Measurements from ENCODE around the gene MFSD11.
"Not testable (repeated sequence)": the region's sequence is repeated elsewhere in the genome, so short reads cannot be mapped to it uniquely, and the experiment has no call there.

MFSD11 gene

DNA sequence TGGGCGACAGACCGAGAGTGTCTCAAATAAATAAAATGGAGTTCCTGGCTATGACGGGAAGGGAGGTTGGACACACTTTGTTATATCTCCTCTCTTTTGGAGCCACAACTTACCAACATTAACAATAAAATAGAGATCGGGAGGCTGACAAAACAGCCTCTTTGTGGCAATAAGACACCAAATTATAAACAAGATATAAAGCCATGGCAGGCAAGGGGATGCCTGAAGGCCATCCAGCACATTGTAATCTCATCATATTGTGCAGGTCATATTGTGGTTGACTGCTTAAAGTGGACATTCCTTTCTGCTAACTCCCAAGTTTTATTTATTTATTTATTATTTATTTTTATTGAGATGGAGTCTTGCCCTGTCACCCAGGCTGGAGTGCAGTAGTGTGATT is 70.4 kb downstream of the MFSD11 start:
- no peaks in the 10 kb centered on the region for H3K36me3 ChIP-seq (ENCODE audit: insufficient read depth, low read length)
- no peaks in the 10 kb centered on the region for H3K9me3 ChIP-seq (ENCODE audit: low read depth, low read length)
- no peak overlapping the region for H3K9ac ChIP-seq (ENCODE audit: insufficient read length)
- TF ChIP-seq EZH2 (IDR thresholded peaks at IDR 0.05) (no peak), FOXP2 (optimal IDR thresholded peaks at IDR 0.05; ENCODE audit: control extremely low read depth, extremely low read length, insufficient read depth) (no peak), POLR2AphosphoS5 (IDR thresholded peaks at IDR 0.05; ENCODE audit: borderline replicate concordance, low read depth, low read length) (no peak)
- H3K4me3 ChIP-seq = no peak overlapping the region
- no peak for DNase-seq (ENCODE audit: low read depth, low spot score)
- no peak overlapping the region for H3K27ac ChIP-seq

DNA sequence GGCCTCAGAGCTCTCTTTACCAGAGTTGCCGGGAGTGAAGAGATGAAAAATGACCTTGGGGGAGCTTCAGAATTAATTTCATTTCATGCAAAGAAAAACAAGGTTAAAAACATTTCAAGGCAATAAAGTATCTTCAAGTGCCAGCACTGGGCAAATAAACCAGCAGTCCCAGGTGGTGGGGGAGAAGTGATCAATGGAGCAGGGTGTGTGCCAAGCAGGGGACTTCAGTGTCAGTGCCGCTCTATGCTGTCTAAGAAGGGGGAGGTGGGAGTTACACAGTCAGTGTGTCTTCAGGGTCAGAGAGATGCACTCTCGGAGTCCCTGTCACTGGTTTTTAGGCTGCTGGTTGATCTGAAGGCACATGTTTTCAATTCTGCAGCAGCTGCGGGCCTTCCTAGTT is 73.0 kb downstream of the MFSD11 start:
- Histone ChIP-seq H3K9ac (ENCODE audit: insufficient read length) (no peak overlapping the region), H3K9me3 (ENCODE audit: low read depth, low read length) (no peaks in the 10 kb centered on the region), H3K36me3 (ENCODE audit: insufficient read depth, low read length) (no peaks in the 10 kb centered on the region), H3K27ac (no peak overlapping the region), H3K4me3 (no peak overlapping the region)
- no peak for DNase-seq (ENCODE audit: low read depth, low spot score)
- no peak for TF ChIP-seq EZH2 (IDR thresholded peaks at IDR 0.05)
- TF ChIP-seq FOXP2 (optimal IDR thresholded peaks at IDR 0.05; ENCODE audit: control extremely low read depth, extremely low read length, insufficient read depth) = no peak
- TF ChIP-seq POLR2AphosphoS5 (IDR thresholded peaks at IDR 0.05; ENCODE audit: borderline replicate concordance, low read depth, low read length) = no peak

DNA sequence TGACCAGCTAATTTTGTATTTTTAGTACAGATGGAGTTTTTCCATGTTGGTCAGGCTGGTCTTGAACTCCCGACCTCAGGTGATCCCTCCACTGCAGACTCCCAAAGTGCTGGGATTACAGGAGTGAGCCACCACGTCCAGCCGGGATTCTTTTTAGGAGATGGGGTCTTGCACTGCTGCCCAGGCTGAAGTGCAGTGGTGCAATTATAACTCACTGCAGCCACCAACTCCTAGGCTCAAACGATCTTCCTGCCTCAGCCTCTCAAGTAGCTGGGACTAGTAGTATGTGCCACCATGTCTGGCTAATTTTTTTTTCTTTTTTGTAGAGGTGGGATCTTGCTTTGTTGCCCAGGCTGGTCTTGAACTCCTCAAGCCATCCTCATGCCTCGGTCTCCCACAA is 73.9 kb downstream of the MFSD11 start:
- H3K36me3 ChIP-seq (ENCODE audit: insufficient read depth, low read length) = no peaks in the 10 kb centered on the region
- H3K9ac ChIP-seq (ENCODE audit: insufficient read length) = no peak overlapping the region
- no peak for TF ChIP-seq EZH2 (IDR thresholded peaks at IDR 0.05)
- no peak for TF ChIP-seq FOXP2 (optimal IDR thresholded peaks at IDR 0.05; ENCODE audit: control extremely low read depth, extremely low read length, insufficient read depth)
- no peak for TF ChIP-seq POLR2AphosphoS5 (IDR thresholded peaks at IDR 0.05; ENCODE audit: borderline replicate concordance, low read depth, low read length)
- H3K4me3 ChIP-seq = no peak overlapping the region
- H3K9me3 ChIP-seq (ENCODE audit: low read depth, low read length) = no peaks in the 10 kb centered on the region
- DNase-seq (ENCODE audit: low read depth, low spot score) = no peak
- no peak overlapping the region for H3K27ac ChIP-seq

DNA sequence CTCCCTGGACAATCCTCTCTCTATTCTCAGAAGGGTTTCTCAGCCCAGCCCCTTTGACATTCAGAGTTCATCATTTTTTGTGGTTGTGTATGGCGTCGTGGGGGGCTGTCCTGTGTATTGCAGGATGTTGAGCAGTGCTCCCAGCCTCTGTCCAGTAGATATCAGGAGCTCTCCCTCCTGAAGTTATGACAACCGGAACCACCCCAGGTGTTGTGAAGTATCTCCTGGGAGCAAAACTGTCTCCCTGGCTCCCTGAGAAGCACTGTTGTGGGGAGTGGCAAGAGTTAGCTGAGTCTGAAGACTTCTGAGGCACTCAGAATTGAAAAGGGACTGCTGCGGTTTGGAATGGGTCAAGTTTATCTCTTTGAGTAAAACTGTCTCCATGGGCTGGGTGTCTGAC is 74.3 kb downstream of the MFSD11 start:
- no peak for DNase-seq (ENCODE audit: low read depth, low spot score)
- no peaks in the 10 kb centered on the region for H3K9me3 ChIP-seq (ENCODE audit: low read depth, low read length)
- TF ChIP-seq POLR2AphosphoS5 (IDR thresholded peaks at IDR 0.05; ENCODE audit: borderline replicate concordance, low read depth, low read length) (no peak), EZH2 (IDR thresholded peaks at IDR 0.05) (no peak), FOXP2 (optimal IDR thresholded peaks at IDR 0.05; ENCODE audit: control extremely low read depth, extremely low read length, insufficient read depth) (no peak)
- no peak overlapping the region for H3K4me3 ChIP-seq
- H3K36me3 ChIP-seq (ENCODE audit: insufficient read depth, low read length) = no peaks in the 10 kb centered on the region
- H3K9ac ChIP-seq (ENCODE audit: insufficient read length) = no peak overlapping the region
- H3K27ac ChIP-seq = no peak overlapping the region

DNA sequence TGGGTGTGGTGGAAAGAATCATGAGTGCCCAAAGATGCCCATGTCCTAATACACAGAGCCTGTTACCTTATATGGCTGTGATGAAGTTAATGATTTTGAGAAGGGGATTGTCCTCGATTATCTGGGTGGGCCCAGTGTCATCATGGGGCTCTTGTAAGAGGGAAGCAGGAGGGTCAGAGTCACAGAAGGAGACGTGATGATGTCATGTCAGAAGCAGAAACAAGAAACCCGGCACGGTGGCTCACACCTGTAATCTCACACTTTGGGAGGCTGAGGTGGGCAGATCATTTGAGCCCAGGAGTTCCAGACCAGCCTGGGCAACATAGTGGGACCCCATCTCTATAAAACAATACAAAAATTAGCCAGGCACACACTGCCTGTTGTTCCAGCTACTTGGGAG is 75.0 kb downstream of the MFSD11 start:
- no peak for DNase-seq (ENCODE audit: low read depth, low spot score)
- Histone ChIP-seq H3K9me3 (ENCODE audit: low read depth, low read length) (no peaks in the 10 kb centered on the region), H3K9ac (ENCODE audit: insufficient read length) (no peak overlapping the region), H3K4me3 (no peak overlapping the region), H3K27ac (no peak overlapping the region), H3K36me3 (ENCODE audit: insufficient read depth, low read length) (no peaks in the 10 kb centered on the region)
- no peak for TF ChIP-seq POLR2AphosphoS5 (IDR thresholded peaks at IDR 0.05; ENCODE audit: borderline replicate concordance, low read depth, low read length)
- TF ChIP-seq FOXP2 (optimal IDR thresholded peaks at IDR 0.05; ENCODE audit: control extremely low read depth, extremely low read length, insufficient read depth) = no peak
- no peak for TF ChIP-seq EZH2 (IDR thresholded peaks at IDR 0.05)

DNA sequence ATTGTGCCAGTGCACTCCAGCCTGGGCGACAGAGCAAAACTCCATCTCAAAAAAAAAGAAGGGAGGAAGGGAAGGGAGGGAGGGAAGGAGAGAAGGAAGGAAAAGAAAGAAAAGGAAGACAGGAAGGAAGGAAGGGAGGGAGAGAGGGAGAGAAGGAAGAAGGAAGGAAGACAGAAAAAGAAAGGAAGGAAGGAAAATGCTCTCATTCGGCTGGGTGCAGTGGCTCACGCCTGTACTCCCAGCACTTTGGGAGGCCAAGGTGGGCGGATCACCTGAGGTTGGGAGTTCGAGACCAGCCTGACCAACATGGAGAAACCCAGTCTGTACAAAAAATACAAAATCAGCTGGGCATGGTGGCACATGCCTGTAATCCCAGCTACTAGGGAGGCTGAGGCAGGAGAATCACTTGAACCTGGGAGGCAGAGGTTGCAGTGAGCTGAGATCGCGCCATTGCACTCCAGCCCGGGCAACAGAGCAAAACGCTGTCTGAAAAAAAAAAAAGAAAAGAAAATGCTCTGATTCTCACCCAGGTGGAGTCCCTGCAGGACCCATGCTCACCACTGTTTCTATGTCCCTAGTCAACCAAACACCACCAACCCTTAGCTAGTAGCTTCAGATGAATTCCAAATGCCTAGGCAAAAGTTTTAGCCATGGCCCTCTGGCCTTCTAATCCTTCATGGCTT is 78.1 kb downstream of the MFSD11 start:
- not testable (repeated sequence) for H3K27ac ChIP-seq

DNA sequence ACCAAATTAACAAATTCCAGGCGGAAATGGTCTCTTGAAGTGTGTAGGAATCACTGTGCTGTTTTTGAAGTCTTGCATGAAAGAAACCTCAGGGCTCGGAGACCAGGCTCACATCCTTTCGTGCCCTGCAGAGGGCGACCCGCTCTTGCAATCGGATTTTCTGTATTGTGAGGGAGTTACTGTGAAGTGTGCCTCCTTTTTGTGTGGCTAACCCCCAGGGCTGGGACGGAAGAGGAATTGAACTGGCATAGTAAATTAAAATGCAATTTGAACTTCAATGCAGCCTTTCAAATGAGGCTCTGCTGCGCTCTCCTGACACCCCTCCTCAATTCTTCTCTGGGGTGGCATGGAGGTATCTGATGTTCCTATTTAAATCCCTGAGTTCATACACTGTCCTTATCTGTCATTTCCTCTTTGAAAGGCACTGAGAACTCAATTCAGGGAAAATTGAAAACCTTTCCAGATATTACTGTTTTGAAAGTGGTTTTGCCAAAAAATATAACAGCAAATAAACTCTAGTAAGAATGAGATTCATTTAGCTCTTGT is 78.7 kb downstream of the MFSD11 start:
- H3K4me3 ChIP-seq = no peak overlapping the region
- no peak for DNase-seq (ENCODE audit: low read depth, low spot score)
- no peak overlapping the region for H3K27ac ChIP-seq
- no peaks in the 10 kb centered on the region for H3K36me3 ChIP-seq (ENCODE audit: insufficient read depth, low read length)
- TF ChIP-seq FOXP2 (optimal IDR thresholded peaks at IDR 0.05; ENCODE audit: control extremely low read depth, extremely low read length, insufficient read depth) (no peak), EZH2 (IDR thresholded peaks at IDR 0.05) (no peak), POLR2AphosphoS5 (IDR thresholded peaks at IDR 0.05; ENCODE audit: borderline replicate concordance, low read depth, low read length) (no peak)
- H3K9ac ChIP-seq (ENCODE audit: insufficient read length) = no peak overlapping the region
- no peaks in the 10 kb centered on the region for H3K9me3 ChIP-seq (ENCODE audit: low read depth, low read length)

More for the DNA sequence above, 78.1 kb downstream of the MFSD11 start:
- H3K9me3 ChIP-seq (ENCODE audit: low read depth, low read length); H3K4me3 ChIP-seq; H3K9ac ChIP-seq (ENCODE audit: insufficient read length); H3K36me3 ChIP-seq (ENCODE audit: insufficient read depth, low read length); DNase-seq (ENCODE audit: low read depth, low spot score): not testable (repeated sequence)

DNA sequence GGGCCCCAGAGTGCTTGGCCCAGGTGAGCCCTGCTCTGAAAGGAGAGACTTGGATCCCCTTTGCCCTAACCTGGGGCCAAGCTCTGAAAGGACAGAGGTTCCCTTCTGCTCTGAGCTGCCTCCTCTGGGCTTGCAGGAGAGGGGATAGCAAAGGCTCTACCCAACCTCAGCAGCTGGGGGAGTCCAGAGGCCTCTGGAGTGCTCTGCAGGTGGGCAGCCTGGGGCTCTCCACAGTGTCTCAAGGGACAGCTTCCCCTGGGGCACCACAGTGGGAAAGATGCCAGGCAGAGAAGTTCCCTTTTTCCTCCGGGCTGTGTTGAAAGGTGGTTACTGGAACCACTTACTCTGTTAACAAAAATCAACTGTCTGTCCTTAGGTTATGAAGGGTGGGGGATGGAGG is 82.1 kb downstream of the MFSD11 start:
- Histone ChIP-seq H3K27ac (no peak overlapping the region), H3K4me3 (no peak overlapping the region)
- TF ChIP-seq EZH2 (IDR thresholded peaks at IDR 0.05) = no peak
- no peak for TF ChIP-seq FOXP2 (optimal IDR thresholded peaks at IDR 0.05; ENCODE audit: control extremely low read depth, extremely low read length, insufficient read depth)
- no peak for TF ChIP-seq POLR2AphosphoS5 (IDR thresholded peaks at IDR 0.05; ENCODE audit: borderline replicate concordance, low read depth, low read length)

DNA sequence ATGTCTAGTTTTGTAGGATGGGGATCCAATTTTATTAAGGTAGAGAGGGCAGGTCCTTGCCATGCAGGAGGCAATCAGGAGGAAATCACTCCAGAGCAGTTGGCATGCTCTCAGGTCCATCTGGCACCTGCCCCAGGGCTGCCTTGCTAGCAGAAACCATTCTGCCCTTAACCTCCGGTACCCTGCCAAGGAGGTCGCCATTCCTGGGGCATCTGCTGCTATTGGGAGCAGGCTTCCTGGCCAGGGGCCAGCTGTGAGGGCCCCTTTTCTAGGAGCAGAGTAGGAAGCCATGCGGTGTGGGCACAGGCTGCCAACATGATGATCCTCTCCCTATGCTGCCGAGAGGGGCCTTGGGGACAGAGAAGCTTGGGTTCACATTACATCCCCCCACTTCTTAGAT is 82.6 kb downstream of the MFSD11 start:
- TF ChIP-seq FOXP2 (optimal IDR thresholded peaks at IDR 0.05; ENCODE audit: control extremely low read depth, extremely low read length, insufficient read depth) (no peak), POLR2AphosphoS5 (IDR thresholded peaks at IDR 0.05; ENCODE audit: borderline replicate concordance, low read depth, low read length) (no peak), EZH2 (IDR thresholded peaks at IDR 0.05) (no peak)
- H3K9me3 ChIP-seq (ENCODE audit: low read depth, low read length) = no peaks in the 10 kb centered on the region
- no peak overlapping the region for H3K4me3 ChIP-seq
- H3K27ac ChIP-seq = no peak overlapping the region
- no peak overlapping the region for H3K9ac ChIP-seq (ENCODE audit: insufficient read length)
- DNase-seq (ENCODE audit: low read depth, low spot score) = no peak
- no peaks in the 10 kb centered on the region for H3K36me3 ChIP-seq (ENCODE audit: insufficient read depth, low read length)

More for the DNA sequence above, 82.1 kb downstream of the MFSD11 start:
- Histone ChIP-seq H3K9ac (ENCODE audit: insufficient read length) (no peak overlapping the region), H3K36me3 (ENCODE audit: insufficient read depth, low read length) (no peaks in the 10 kb centered on the region), H3K9me3 (ENCODE audit: low read depth, low read length) (no peaks in the 10 kb centered on the region)
- DNase-seq (ENCODE audit: low read depth, low spot score) = no peak

Data from SK-N-MC (cell line).